IPS-18c (cell line): ENCODE data around the gene FANCD2OS.
"Not testable (repeated sequence)": the region's sequence is repeated elsewhere in the genome, so short reads cannot be mapped to it uniquely, and the experiment has no call there.

Experiments used
- H3K4me3 ChIP-seq: 2 replicates; pipeline ENCODE4 v1.7.0; 2013; ENCODE audit warnings: low read depth, mild to moderate bottlenecking, low read length, moderate library complexity; ENCODE audit not compliant: insufficient read depth
- H3K9me3 ChIP-seq: one replicate; pipeline ENCODE4 v1.6.1; 2013; ENCODE audit warnings: mild to moderate bottlenecking, low read length, moderate library complexity; ENCODE audit not compliant: control insufficient read depth, insufficient read depth

Gene FANCD2OS, protein sequence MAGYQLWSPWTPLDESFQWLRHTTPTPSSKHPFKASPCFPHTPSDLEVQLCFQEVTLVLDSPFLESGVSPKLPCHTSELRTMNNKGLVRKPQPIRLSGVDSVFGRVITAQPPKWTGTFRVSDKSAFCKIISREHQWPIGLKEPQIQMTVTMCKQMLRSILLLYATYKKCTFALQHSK

GRCh38 chr3:10108091-10108490 is at the start of gene FANCD2OS:
FANCD2OS (minus strand) TSS chr3:10108255; CDS start chr3:10104774, 3,481 bp downstream.
- Histone ChIP-seq H3K9me3 (no peaks in the 10 kb centered on the region), H3K4me3 (no peak within 1 kb of the TSS)

DNA sequence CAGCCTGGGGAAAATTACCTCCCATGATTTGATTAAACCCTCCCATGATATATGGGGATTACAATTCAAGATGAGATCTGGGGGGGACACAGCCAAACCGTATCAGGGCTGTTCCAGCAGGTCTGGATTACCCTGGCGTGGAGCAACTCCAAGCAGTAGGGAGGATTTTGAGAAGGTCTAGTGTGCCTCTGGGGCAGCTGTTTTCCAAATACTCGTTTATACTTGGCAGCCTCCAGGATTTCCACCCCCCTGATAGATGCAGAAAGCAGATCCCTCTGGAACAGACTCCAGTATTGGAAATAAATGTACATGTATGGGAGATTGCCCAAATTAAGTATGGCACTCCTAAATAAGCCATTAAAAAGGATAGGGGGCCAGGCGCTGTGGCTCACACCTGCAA is 49.0 kb upstream of the FANCD2OS start:
- Histone ChIP-seq H3K9me3 (no peaks in the 10 kb centered on the region), H3K4me3 (no peak overlapping the region)

GRCh38 chr3:10155658-10156057 is 47.6 kb upstream of the FANCD2OS start:
- H3K4me3 ChIP-seq, result no peak overlapping the region
- no peaks in the 10 kb centered on the region for H3K9me3 ChIP-seq

GRCh38 chr3:10155123-10155472 is 47.0 kb upstream of the FANCD2OS start:
- Histone ChIP-seq H3K4me3 (no peak overlapping the region), H3K9me3 (no peaks in the 10 kb centered on the region)

DNA sequence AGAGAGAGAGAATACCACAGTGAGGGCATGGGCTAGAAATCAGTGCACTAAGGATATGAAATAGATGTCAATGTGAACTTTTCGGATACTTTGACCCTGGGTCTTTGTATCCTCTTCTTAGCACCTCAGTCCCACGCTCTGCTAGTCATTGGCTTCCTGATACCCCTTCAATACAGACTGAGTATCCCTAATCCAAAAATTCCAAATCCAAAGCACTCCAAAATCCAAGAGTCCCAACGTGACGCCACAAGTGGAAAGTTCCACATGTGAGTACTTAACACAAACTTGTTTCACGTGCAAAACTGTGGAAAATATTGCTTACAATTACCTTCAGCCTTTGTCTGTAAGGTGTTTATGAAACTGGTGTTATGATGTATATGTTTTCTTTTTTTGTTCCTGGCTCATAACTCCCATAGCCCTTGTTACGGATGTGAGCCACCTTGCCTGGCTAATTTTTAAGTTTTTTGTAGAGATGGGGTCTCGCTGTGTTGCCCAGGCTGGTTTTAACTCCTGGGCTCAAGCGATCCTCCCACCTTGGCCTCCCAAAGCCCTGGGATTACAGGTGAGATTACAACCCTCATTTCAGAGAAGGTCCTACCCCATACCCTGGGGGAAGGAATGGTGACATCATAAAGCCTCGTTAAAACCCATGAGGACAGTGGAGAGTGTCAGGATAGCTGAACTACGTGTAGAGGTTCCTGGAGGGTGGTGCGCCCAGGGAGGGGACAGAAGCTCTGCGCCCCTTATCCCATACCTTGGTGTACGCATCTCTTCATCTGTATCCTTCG is 46.5 kb upstream of the FANCD2OS start:
- no peak overlapping the region for H3K4me3 ChIP-seq

DNA sequence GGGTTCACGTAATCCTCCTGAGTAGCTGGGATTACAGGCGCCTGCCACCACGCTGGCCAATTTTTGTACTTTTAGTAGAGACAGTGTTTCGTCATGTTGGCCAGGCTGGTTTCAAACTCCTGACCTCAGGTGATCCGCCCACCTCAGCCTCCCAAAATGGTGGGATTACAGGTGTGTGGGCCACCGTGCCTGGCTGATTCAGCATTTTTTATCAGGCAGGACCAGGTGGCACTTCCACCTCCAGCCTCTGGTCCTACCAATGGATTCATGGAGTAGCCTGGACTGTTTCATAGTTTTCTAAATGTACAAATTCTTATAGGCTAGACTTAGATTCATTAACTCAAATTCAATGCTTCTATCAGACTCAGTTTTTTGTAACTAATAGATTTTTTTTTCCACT is 42.9 kb upstream of the FANCD2OS start:
- no peaks in the 10 kb centered on the region for H3K9me3 ChIP-seq
- H3K4me3 ChIP-seq, result no peak overlapping the region

More for the DNA sequence above, 46.5 kb upstream of the FANCD2OS start:
- H3K9me3 ChIP-seq, result no peaks in the 10 kb centered on the region

- no peaks in the 10 kb centered on the region for H3K9me3 ChIP-seq
- no peak overlapping the region for H3K4me3 ChIP-seq
Observed at GRCh38 chr3:10149226-10149625, 41.2 kb upstream of the FANCD2OS start.

- Histone ChIP-seq H3K4me3 (no peak overlapping the region), H3K9me3 (no peaks in the 10 kb centered on the region)
Observed at GRCh38 chr3:10145685-10146084, 37.6 kb upstream of the FANCD2OS start.

DNA sequence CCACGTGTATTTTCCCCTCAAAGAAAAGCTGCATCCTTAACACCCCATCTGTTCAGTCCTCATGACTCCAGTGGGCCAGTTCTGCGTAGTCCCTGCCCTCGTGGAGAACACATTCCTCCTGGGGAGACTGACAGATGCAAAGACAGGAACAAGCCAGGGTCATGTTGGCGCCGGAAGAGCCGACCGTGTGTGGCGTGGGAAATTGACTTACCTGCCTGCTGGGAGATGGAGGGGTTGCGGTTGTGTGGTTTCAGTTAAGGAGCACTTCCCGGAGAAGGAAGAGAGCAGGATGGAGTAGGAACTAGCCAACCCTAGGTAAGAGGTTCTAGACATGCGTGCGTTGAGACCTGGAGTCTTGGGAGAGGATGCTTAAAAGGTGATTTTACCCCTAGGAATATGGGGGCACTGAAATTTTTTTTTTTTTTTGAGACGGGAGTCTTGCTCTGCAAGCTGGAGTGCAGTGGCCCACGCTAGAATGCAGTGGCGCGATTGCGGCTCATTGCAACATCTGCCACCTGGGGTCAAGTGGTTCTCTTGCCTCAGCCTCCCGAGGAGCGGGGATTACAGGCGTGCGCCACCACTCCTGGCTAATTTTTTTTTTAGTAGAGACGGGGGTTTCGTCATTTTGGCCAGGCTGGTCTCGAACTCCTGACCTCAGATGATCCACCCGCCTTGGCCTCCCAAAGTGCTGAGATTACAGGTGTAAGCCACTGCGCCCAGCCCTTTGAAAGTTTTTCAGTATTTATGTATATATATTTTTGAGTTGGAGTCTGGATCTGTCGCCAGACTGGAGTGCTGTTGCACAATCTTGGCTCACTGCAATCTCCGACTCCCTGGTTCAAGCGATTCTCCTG is 34.9 kb upstream of the FANCD2OS start:
- Histone ChIP-seq H3K9me3 (no peaks in the 10 kb centered on the region), H3K4me3 (peak overlapping the region; percentile 25; the same call in 1 of the 2 replicates)

- H3K9me3 ChIP-seq, result no peaks in the 10 kb centered on the region
- peak overlapping the region; percentile 94; the same call in 1 of the 2 replicates for H3K4me3 ChIP-seq
Observed at GRCh38 chr3:10140996-10141546, 33.0 kb upstream of the FANCD2OS start.

DNA sequence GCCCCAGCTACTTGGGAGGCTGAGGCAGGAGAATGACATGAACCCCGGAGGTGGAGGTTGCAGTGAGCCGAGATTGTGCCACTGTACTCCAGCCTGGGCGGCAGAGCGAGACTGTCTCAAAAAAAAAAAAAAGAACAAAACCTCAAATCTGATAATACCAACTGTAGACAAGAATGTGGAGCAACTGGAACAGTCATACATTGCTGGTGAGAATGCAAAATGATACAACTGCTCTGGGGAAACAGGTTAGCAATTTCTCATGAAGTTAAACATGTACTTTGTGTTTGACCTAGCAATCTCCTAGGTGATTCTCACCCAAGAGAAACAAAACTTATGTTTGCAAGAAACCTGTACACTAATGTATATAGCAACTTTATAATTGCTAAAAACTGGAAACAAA is 29.1 kb upstream of the FANCD2OS start:
- no peak overlapping the region for H3K4me3 ChIP-seq

DNA sequence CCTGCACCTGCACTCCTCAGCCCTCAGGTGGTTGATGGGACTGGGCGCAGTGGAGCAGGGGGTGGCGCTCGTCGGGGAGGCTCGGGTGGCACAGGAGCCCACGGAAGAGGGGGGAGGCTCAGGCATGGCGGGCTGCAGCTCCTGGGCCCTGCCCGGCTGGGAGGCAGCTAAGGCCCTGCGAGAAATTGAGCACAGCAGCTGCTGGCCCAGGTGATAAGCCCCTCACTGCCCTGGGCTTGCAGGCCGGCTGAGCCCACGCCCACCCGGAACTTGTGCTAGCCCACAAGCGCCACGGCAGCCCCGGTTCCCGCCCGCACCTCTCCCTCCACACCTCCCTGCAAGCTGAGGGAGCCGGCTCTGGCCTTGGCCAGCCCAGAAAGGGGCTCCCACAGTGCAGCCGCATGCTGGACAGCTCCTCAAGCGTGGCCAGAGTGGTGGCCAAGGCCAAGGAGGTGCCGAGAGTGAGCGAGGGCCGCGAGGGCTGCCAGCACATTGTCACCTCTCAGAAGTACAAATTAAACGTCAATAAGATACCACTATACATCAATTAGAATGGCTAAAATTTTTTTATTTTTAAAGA is 28.5 kb upstream of the FANCD2OS start:
- Histone ChIP-seq H3K9me3 (no peaks in the 10 kb centered on the region), H3K4me3 (no peak overlapping the region)

More for the DNA sequence above, 29.1 kb upstream of the FANCD2OS start:
- H3K9me3 ChIP-seq, result no peaks in the 10 kb centered on the region

- H3K4me3 ChIP-seq, H3K9me3 ChIP-seq: not testable (repeated sequence)
Observed at GRCh38 chr3:10135872-10136271, 27.8 kb upstream of the FANCD2OS start.

GRCh38 chr3:10122724-10123123 is 14.7 kb upstream of the FANCD2OS start:
- Histone ChIP-seq H3K4me3 (no peak overlapping the region), H3K9me3 (no peaks in the 10 kb centered on the region)

- H3K9me3 ChIP-seq, result no peaks in the 10 kb centered on the region
- no peak overlapping the region for H3K4me3 ChIP-seq
Observed at GRCh38 chr3:10121064-10121463, 13.0 kb upstream of the FANCD2OS start.

DNA sequence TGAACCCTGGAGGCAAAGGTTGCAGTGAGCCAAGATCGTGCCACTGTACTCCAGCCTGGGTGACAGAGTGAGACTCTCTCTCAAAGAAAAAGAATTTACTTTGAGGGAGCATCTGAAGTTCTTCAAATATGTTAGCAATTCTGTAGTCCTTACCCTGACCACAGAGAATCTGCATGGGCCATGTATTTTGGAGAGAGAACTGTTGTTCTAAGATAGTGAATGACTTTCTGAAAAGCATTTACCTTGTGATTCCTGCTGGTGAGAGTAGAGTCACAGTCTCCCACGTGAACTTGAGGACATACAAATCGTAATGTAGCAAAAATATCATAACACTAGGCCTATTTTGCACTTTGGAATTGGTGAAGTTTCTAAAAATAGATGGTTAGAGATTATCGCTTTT is 11.3 kb upstream of the FANCD2OS start:
- H3K9me3 ChIP-seq, result no peaks in the 10 kb centered on the region
- no peak overlapping the region for H3K4me3 ChIP-seq

DNA sequence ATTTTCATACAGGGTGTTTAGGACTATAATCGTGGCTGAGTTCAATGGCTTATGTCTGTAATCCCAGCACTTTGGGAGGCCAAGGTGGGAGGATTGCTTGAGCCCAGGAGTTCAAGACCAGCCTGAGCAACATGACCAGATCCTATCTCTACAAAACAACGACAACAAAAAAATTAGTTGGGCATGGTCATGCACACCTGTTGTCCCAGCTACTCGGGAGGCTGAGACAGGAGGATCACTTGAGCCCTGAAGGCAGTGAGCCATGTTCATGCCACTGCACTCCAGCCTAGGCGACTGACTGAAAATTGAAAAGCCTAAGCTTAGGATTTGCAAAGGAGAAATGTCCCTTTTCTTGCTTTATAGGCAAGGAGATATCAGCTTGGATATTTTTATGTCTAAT is 8.9 kb upstream of the FANCD2OS start:
- H3K4me3 ChIP-seq, result no peak overlapping the region; the same call in none of the 2 replicates

More for the DNA sequence above, 8.9 kb upstream of the FANCD2OS start:
- no peaks in the 10 kb centered on the region for H3K9me3 ChIP-seq
